GM12872 (cell line): ENCODE results near the gene GPC3.

ENCODE experiments used
- TF ChIP-seq, protein P1 (sequence below): IDR thresholded peaks from 3 replicates; pipeline ENCODE4 v1.5.1; 2011; ENCODE audit warnings: low read depth, mild to moderate bottlenecking, low read length, moderate library complexity; ENCODE audit not compliant: insufficient read depth

The GPC3 gene

GRCh38 chrX:133749370-133749769, 236.0 kb downstream of the GPC3 start:
- TF ChIP-seq, protein P1, sequence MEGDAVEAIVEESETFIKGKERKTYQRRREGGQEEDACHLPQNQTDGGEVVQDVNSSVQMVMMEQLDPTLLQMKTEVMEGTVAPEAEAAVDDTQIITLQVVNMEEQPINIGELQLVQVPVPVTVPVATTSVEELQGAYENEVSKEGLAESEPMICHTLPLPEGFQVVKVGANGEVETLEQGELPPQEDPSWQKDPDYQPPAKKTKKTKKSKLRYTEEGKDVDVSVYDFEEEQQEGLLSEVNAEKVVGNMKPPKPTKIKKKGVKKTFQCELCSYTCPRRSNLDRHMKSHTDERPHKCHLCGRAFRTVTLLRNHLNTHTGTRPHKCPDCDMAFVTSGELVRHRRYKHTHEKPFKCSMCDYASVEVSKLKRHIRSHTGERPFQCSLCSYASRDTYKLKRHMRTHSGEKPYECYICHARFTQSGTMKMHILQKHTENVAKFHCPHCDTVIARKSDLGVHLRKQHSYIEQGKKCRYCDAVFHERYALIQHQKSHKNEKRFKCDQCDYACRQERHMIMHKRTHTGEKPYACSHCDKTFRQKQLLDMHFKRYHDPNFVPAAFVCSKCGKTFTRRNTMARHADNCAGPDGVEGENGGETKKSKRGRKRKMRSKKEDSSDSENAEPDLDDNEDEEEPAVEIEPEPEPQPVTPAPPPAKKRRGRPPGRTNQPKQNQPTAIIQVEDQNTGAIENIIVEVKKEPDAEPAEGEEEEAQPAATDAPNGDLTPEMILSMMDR: no peak

- TF ChIP-seq, protein P1: no peak
These were observed 238.2 kb downstream of the GPC3 start for GRCh38 chrX:133747196-133747595.

DNA sequence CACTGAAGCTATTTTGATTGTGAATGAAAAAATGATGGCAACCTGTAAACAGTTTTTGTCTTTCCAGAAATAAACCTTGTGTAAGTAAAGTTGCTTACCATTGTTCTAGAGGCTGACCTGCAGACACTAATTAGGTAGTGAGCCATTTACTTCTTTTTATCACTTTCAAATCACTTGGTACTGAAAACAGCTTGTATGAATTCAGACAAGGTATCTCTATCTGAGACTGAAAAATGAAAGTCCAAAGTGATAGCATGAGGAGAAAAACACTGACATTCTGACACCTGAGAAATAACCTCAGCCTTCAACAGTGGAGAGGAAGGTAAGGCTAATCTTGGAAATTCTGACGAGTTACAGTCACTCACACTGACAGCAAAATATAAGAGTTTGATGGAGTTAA, 238.8 kb downstream of the GPC3 start:
- TF ChIP-seq, protein P1: no peak

DNA sequence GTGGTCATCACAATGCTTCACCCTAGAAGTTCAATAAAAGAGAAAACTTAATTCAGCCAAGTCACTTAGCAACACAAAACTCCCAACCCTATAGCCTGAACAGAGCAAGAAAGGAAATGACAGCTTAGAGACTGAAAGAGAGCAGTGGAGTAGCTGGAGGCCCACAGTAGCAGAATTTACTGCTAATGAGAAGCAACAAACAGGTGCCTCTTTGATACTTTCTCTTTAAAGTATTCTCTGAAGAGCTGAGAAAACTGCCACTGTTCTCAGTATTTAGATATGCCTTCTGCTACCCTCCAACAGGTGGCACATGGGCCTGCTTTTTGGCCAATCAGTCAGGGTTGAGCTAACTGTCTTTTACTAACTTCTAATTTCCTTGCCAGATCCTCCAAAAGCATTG, 240.0 kb downstream of the GPC3 start:
- TF ChIP-seq, protein P1: peak; percentile 41; the same call in 1 of the 3 replicates

GRCh38 chrX:133742602-133743305, 242.6 kb downstream of the GPC3 start:
- TF ChIP-seq, protein P1: no peak

GRCh38 chrX:133741303-133741702, 244.1 kb downstream of the GPC3 start:
- TF ChIP-seq, protein P1: no peak

DNA sequence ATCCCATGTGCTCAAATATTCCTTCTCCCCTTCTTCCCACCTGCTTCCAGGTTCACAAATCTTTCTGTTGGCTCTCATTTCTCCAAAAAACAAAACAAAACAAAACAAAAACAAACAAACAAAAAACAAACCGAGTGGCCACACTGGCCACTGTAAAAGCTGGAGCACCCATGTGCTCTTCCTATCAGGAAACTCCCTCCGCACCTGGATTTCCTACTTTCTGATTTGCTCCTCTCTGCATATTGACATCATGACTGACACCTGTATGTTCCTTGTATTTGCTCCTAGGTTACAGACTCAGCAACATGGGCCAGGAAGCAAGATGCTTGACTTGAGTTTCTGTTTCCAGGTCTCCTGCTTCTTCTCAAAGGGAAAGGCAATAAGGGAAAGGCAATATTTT, 258.8 kb downstream of the GPC3 start:
- TF ChIP-seq, protein P1: no peak

GRCh38 chrX:133726211-133726630, 259.2 kb downstream of the GPC3 start:
- TF ChIP-seq, protein P1: no peak
